Esophagus squamous epithelium (tissue), 5 donors: ENCODE data around the gene PIK3C2B. TPM values are rescaled to one million over a fixed set of nuclear protein-coding genes. Genes with fewer than 3 reads are reported as not detected.

Experiments used
- DNase-seq: peaks from one replicate; lab custom pipeline; 2025; lab: John Stamatoyannopoulos, UW
- H3K27ac ChIP-seq, 4 donors: fragments of 200-600 bp; sonication (generic); one replicate each; pipeline ENCODE4 v1.5.1; 2016 to 2019; ENCODE audit warnings: mild to moderate bottlenecking in 1 of 4
- H3K27me3 ChIP-seq, 4 donors: fragments of 200-600 bp; sonication (generic); 1 replicate in 3 of 4; 2 replicates in 1 of 4; pipeline versions ENCODE4 v1.5.1 to v1.6.0; 2017 to 2021; ENCODE audit warnings: antibody characterized with exemption in 1 of 4
- H3K36me3 ChIP-seq, 3 donors: fragments of 200-600 bp; sonication (generic); one replicate each; pipeline ENCODE4 v1.5.1; 2016 to 2019
- H3K4me1 ChIP-seq, 3 donors: fragments of 200-600 bp; sonication (generic); one replicate each; pipeline ENCODE4 v1.5.1; 2017 to 2019
- H3K4me3 ChIP-seq, 4 donors: fragments of 200-600 bp; sonication (generic); 1 replicate in 3 of 4; 2 replicates in 1 of 4; pipeline ENCODE4 v1.5.1; 2016 to 2019; ENCODE audit warnings: mild to moderate bottlenecking in 2 of 4, moderate library complexity in 1 of 4
- H3K9me3 ChIP-seq, 3 donors: fragments of 200-600 bp; sonication (generic); one replicate each; pipeline ENCODE4 v1.5.1; 2016 to 2019
- POLR2A ChIP-seq, 4 donors: fragments of 450-650 bp; IDR thresholded peaks; one replicate each; pipeline ENCODE4 v1.6.1; 2017; ENCODE audit warnings: antibody characterized with exemption in 4 of 4, mild to moderate bottlenecking in 4 of 4, moderate library complexity in 3 of 4
- WGBS, 2 donors: methylation state at CpG; one replicate each; pipeline ENCODE4 v1.1.5; 2018; 5-methylcytosine and 5-hydroxymethylcytosine counted together
- intact Hi-C: fragments of 100-400 bp; cut with DNase I; formaldehyde crosslinking; loops from one replicate; pipeline ENCODE4 v1.15.0; 2022
- total RNA-seq, 4 donors: library from RNA; depleted of rRNA; stranded (reverse); fragments of >200 nt; gene quantifications; one replicate each; pipeline ENCODE4 v1.1.0, GENCODE V29; 2016
- TF ChIP-seq, protein P1 (sequence below), 6 experiments: fragments of 450-650 bp in 4 of 6; fragments of 200-600 bp in 2 of 6; sonication (generic) in 2 of 6; IDR thresholded peaks; one replicate each; pipeline ENCODE4 v1.5.1; 2016 to 2019; ENCODE audit warnings: antibody characterized with exemption in 6 of 6, mild to moderate bottlenecking in 4 of 6, moderate library complexity in 4 of 6
- donor health status: DM: yes; HTN: yes; CAD: no.

The PIK3C2B gene
- total RNA-seq, 4 donors from 2014 or later = 19.4 to 40.2 (median 21.3) TPM

GRCh38 chr1:204503122-204503912 is 8.7 kb upstream of the PIK3C2B start:
- 19% methylated on average over 7 of the region's 7 CpGs for WGBS, 2 donors
- H3K27ac ChIP-seq = no peak overlapping the region
- TF ChIP-seq, protein P1, sequence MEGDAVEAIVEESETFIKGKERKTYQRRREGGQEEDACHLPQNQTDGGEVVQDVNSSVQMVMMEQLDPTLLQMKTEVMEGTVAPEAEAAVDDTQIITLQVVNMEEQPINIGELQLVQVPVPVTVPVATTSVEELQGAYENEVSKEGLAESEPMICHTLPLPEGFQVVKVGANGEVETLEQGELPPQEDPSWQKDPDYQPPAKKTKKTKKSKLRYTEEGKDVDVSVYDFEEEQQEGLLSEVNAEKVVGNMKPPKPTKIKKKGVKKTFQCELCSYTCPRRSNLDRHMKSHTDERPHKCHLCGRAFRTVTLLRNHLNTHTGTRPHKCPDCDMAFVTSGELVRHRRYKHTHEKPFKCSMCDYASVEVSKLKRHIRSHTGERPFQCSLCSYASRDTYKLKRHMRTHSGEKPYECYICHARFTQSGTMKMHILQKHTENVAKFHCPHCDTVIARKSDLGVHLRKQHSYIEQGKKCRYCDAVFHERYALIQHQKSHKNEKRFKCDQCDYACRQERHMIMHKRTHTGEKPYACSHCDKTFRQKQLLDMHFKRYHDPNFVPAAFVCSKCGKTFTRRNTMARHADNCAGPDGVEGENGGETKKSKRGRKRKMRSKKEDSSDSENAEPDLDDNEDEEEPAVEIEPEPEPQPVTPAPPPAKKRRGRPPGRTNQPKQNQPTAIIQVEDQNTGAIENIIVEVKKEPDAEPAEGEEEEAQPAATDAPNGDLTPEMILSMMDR (IDR thresholded peaks at IDR 0.05) = peak in 5 of 6 experiments; percentile 73 to 89 (median 84)
- TF ChIP-seq POLR2A (IDR thresholded peaks at IDR 0.05) = no peak

DNA sequence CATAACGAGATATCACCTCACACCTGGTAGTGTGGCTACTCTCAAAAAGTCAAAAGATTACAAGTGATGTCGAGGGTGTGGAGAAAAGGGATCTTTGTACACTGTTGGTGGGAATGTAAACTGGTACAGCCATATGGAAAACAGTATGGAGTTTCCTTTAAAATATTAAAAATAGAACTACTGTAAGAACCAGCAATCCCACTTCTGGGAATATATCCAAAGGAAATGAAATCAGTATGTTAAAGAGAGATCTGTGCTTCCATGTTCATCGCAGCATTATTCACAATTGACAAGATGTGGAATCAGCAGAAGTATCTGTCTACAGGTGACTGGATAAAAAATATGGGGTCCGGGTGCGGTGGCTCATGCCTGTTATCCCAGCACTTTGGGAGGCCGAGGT is 7.6 kb upstream of the PIK3C2B start:
- no peak for DNase-seq

More at GRCh38 chr1:204503122-204503912, 8.7 kb upstream of the PIK3C2B start:
- Histone ChIP-seq H3K4me3 (no peak overlapping the region), H3K4me1 (peaks cover 0 to 34% (median 3%) of the 10 kb centered on the region in 3 donors), H3K27me3 (no peaks in the 10 kb centered on the region), H3K9me3 (no peaks in the 10 kb centered on the region), H3K36me3 (no peaks in the 10 kb centered on the region)
- intact Hi-C loops = loop anchor here (5.0 kb wide), 1 partner anchor 71 kb away; no protein-coding TSS in a partner anchor
- DNase-seq = no peak

GRCh38 chr1:204499511-204500468 is 5.2 kb upstream of the PIK3C2B start:
- no peak for DNase-seq
- H3K4me1 ChIP-seq = peaks cover 0 to 19% (median 7%) of the 10 kb centered on the region in 3 donors
- no peak for TF ChIP-seq POLR2A (IDR thresholded peaks at IDR 0.05)
- TF ChIP-seq, protein P1 (IDR thresholded peaks at IDR 0.05) = no peak
- 85 to 87% methylated on average over 7 of the region's 7 CpGs for WGBS, 2 donors
- intact Hi-C loops = loop anchor here (5.0 kb wide), 1 partner anchor 67 kb away; no protein-coding TSS in a partner anchor
- H3K9me3 ChIP-seq = no peaks in the 10 kb centered on the region
- no peak overlapping the region for H3K4me3 ChIP-seq
- no peaks in the 10 kb centered on the region for H3K27me3 ChIP-seq
- no peaks in the 10 kb centered on the region for H3K36me3 ChIP-seq
- no peak overlapping the region for H3K27ac ChIP-seq

More for the DNA sequence above, 7.6 kb upstream of the PIK3C2B start:
- intact Hi-C loops = loop anchor here (5.0 kb wide), 1 partner anchor 70 kb away; no protein-coding TSS in a partner anchor
- Histone ChIP-seq H3K9me3 (no peaks in the 10 kb centered on the region), H3K4me3 (no peak overlapping the region), H3K27me3 (no peaks in the 10 kb centered on the region), H3K27ac (no peak overlapping the region), H3K36me3 (no peaks in the 10 kb centered on the region), H3K4me1 (peaks cover 0 to 25% (median 3%) of the 10 kb centered on the region in 3 donors)
- TF ChIP-seq POLR2A (IDR thresholded peaks at IDR 0.05) = no peak
- TF ChIP-seq, protein P1 (IDR thresholded peaks at IDR 0.05) = no peak
- 68 to 76% methylated on average over 6 of the region's 6 CpGs for WGBS, 2 donors

DNA sequence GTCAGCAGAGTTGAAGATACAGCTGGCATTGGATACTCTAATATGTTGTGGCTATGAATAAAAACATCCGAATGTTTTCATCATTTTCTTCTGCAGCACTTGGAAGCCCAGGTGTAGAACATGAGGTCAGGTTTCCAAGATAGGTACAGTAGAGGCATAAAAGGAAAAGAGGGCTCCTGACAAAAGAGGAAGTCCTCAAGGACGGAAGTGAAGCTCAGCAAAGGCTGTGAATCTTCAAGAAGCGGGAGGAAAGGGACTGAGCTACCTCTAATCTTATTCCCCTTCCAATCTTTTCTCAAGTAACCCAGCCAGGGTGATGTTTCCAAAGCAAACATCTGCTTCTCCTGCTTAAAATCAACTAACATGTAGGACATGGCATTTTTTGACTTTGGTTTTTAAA is 4.4 kb upstream of the PIK3C2B start:
- Histone ChIP-seq H3K36me3 (no peaks in the 10 kb centered on the region), H3K27ac (no peak overlapping the region), H3K27me3 (no peaks in the 10 kb centered on the region), H3K4me3 (no peak overlapping the region), H3K4me1 (peaks cover 0 to 21% (median 7%) of the 10 kb centered on the region in 3 donors), H3K9me3 (no peaks in the 10 kb centered on the region)
- TF ChIP-seq, protein P1 (IDR thresholded peaks at IDR 0.05) = no peak
- TF ChIP-seq POLR2A (IDR thresholded peaks at IDR 0.05) = no peak
- 70 to 76% methylated on average over 3 of the region's 3 CpGs for WGBS, 2 donors
- DNase-seq = no peak
- intact Hi-C loops = no loop called here
